ENCODE data around the gene MEIOC. TPM values are rescaled to one million over a fixed set of nuclear protein-coding genes. Genes with fewer than 3 reads are reported as not detected.

Gene MEIOC
- total and polyA plus RNA-seq, 7 donors: 0.01 to 0.04 (median 0.03) TPM; not detected in 4

DNA sequence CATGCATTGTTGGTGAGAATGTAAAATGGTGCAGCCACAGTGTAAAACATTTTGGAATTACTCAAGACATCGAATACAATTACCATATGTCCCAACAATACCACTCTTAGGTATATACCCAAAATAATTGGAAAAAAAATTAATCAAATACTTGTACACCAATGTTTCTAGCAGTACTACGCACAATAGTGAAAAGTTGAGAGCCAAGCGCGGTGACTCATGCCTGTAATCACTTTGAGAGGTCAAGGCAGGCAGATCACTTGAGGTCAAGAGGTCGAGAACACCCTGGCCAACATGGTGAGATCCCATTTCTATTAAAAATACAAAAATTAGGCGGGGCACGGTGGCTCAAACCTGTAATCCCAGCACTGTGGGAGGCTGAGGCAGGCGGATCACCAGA, 3.5 kb upstream of the MEIOC start:
- intact Hi-C loops (cut with DNase I): no loop called here
- H3K4me1 ChIP-seq: no peaks in the 10 kb centered on the region
- TF ChIP-seq, protein P1, sequence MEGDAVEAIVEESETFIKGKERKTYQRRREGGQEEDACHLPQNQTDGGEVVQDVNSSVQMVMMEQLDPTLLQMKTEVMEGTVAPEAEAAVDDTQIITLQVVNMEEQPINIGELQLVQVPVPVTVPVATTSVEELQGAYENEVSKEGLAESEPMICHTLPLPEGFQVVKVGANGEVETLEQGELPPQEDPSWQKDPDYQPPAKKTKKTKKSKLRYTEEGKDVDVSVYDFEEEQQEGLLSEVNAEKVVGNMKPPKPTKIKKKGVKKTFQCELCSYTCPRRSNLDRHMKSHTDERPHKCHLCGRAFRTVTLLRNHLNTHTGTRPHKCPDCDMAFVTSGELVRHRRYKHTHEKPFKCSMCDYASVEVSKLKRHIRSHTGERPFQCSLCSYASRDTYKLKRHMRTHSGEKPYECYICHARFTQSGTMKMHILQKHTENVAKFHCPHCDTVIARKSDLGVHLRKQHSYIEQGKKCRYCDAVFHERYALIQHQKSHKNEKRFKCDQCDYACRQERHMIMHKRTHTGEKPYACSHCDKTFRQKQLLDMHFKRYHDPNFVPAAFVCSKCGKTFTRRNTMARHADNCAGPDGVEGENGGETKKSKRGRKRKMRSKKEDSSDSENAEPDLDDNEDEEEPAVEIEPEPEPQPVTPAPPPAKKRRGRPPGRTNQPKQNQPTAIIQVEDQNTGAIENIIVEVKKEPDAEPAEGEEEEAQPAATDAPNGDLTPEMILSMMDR (IDR thresholded peaks at IDR 0.05): no peak
- no peaks in the 10 kb centered on the region for H3K36me3 ChIP-seq (ENCODE audit: insufficient read depth in 1 of 2, low read depth in 1 of 2)
- ATAC-seq (no peak), DNase-seq (no peak)
- H3K4me3 ChIP-seq: no peak overlapping the region
- H3K27ac ChIP-seq: no peak overlapping the region
- 79 to 82% (median 81%) methylated on average over 8 of the region's 8 CpGs for WGBS, 3 donors
- H3K9me3 ChIP-seq: no peaks in the 10 kb centered on the region
- peaks cover 0 to 34% (median 19%) of the 10 kb centered on the region in 3 donors for H3K27me3 ChIP-seq (ENCODE audit: insufficient read depth in 3 of 3, low read length in 2 of 3)

DNA sequence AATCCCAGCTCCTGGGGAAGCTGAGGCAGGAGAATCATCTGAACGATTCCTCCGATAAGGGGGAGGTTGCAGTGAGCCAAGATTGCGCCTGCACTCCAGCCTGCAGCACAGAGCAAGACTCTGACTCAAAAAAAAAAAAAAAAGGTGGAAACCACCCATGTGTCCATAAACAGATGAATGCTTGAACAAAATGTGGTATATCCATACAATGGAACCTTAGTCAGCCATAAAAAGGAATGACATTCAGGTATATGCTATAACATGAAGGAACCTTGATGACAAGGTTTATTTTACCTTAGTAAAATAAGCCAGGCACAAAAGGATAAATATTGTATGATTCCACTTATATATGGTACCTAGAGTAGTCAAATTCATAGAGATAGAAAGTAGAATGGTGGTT, 2.9 kb upstream of the MEIOC start:
- peaks cover 0 to 34% (median 21%) of the 10 kb centered on the region in 3 donors for H3K27me3 ChIP-seq (ENCODE audit: insufficient read depth in 3 of 3, low read length in 2 of 3)
- 94 to 98% (median 96%) methylated on average over 3 of the region's 3 CpGs for WGBS, 3 donors
- H3K27ac ChIP-seq: no peak overlapping the region

GRCh38 chr17:44653954-44654353, 2.3 kb upstream of the MEIOC start:
- Histone ChIP-seq H3K27ac (no peak overlapping the region), H3K27me3 (ENCODE audit: insufficient read depth in 3 of 3, low read length in 2 of 3) (peaks cover 0 to 34% (median 21%) of the 10 kb centered on the region in 3 donors), H3K4me1 (no peaks in the 10 kb centered on the region), H3K9me3 (no peaks in the 10 kb centered on the region), H3K4me3 (no peak overlapping the region), H3K36me3 (ENCODE audit: insufficient read depth in 1 of 2, low read depth in 1 of 2) (no peaks in the 10 kb centered on the region)
- DNase-seq (no peak), ATAC-seq (no peak)
- WGBS, 3 donors: 52 to 74% (median 73%) methylated on average over 1 of the region's 1 CpG
- TF ChIP-seq, protein P1 (IDR thresholded peaks at IDR 0.05): no peak
- intact Hi-C loops (cut with DNase I): no loop called here

More for the DNA sequence above, 2.9 kb upstream of the MEIOC start:
- DNase-seq (no peak), ATAC-seq (no peak)
- H3K36me3 ChIP-seq (ENCODE audit: insufficient read depth in 1 of 2, low read depth in 1 of 2): no peaks in the 10 kb centered on the region
- intact Hi-C loops (cut with DNase I): no loop called here
- TF ChIP-seq, protein P1 (IDR thresholded peaks at IDR 0.05): no peak
- H3K4me3 ChIP-seq: no peak overlapping the region
- no peaks in the 10 kb centered on the region for H3K4me1 ChIP-seq
- no peaks in the 10 kb centered on the region for H3K9me3 ChIP-seq

GRCh38 chr17:44661835-44662234, 5.6 kb downstream of the MEIOC start:
- H3K27me3 ChIP-seq (ENCODE audit: insufficient read depth in 3 of 3, low read length in 2 of 3): peaks cover 0 to 9% (median 6%) of the 10 kb centered on the region in 3 donors
- H3K36me3 ChIP-seq (ENCODE audit: insufficient read depth in 1 of 2, low read depth in 1 of 2): no peaks in the 10 kb centered on the region
- no peak for ATAC-seq
- 94 to 98% (median 95%) methylated on average over 2 of the region's 2 CpGs for WGBS, 3 donors
- H3K27ac ChIP-seq: no peak overlapping the region
- H3K4me3 ChIP-seq: no peak overlapping the region
- TF ChIP-seq, protein P1 (IDR thresholded peaks at IDR 0.05): no peak
- intact Hi-C loops (cut with DNase I): no loop called here
- no peaks in the 10 kb centered on the region for H3K4me1 ChIP-seq
- no peaks in the 10 kb centered on the region for H3K9me3 ChIP-seq
- DNase-seq: no peak

- Histone ChIP-seq H3K27me3 (ENCODE audit: insufficient read depth in 3 of 3, low read length in 2 of 3) (no peaks in the 10 kb centered on the region), H3K36me3 (ENCODE audit: insufficient read depth in 1 of 2, low read depth in 1 of 2) (no peaks in the 10 kb centered on the region), H3K27ac (no peak overlapping the region), H3K4me1 (no peaks in the 10 kb centered on the region), H3K4me3 (no peak overlapping the region), H3K9me3 (no peaks in the 10 kb centered on the region)
- ATAC-seq (no peak), DNase-seq (no peak)
- intact Hi-C loops (cut with DNase I): no loop called here
- 76 to 80% (median 78%) methylated on average over 1 of the region's 1 CpG for WGBS, 3 donors
- TF ChIP-seq, protein P1 (IDR thresholded peaks at IDR 0.05): no peak
Observed at GRCh38 chr17:44663095-44663494, 6.8 kb downstream of the MEIOC start.

All from psoas muscle (tissue), 8 donors.